Measurements from ENCODE around the gene C2CD2L.
A peak's percentile ranks its signal among the peaks of the same experiment; 100 is the strongest.
"Not testable (repeated sequence)": the region's sequence is repeated elsewhere in the genome, so short reads cannot be mapped to it uniquely, and the experiment has no call there.

Gene C2CD2L

DNA sequence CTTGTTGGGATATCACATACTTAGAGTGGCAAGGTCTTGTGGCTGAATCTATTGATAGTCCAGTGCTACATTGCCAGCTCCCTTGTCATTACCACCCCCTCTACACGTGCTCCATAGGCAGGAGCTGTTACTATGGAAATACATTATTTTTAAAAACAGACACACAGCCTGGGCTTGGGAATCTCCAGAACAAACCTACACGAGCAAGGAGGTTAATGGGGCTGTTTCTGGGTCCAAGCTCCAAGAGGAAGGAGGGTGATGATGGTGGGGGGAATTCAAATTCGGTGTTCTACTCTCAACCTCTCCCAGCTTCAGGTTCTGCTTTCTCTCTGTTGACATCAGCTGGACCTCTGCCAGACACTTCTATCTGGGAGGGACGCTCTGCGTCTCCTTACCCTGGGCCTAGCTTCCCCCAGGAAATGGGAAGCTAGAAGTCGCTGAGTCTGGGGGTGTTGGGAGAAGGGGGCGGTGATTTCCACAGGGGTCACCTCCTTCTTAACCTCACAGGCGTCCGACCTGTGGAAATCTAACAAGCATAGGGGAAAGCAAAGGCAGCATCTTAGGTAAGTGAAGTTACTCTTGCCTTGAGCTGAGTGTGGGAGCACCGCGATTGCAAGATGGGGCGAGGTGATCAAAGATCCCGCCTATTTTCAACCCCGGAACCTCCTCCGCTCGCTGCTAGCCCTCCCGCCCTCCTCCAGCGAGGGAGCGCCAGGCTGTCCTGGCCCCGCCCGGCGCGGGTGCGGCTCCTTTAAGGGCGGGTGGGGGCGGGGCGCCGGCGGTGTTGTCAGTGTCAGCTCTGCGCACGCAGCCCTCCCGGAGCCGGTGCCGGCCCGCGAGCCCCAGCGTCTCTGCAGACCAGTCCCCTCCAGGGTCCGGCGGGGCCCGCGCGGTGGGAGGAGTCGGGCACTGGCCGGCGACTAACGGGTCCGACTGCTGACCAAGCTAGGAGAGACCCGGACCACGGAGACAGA lies at the start of gene C2CD2L:
C2CD2L (plus strand) TSS at position 781 of the 974 bp plus-strand sequence. CDS start 398 bp downstream, outside the sequence.
- peak within 1 kb of the TSS; percentile 92 for H3K4me3 ChIP-seq
- peak within 1 kb of the TSS; percentile 75 for H3K9ac ChIP-seq (ENCODE audit: insufficient read length)
- peak within 1 kb of the TSS; percentile 81 for H3K27ac ChIP-seq
- H3K9me3 ChIP-seq (ENCODE audit: low read depth, low read length): no peaks in the 10 kb centered on the region
- TF ChIP-seq EZH2 (IDR thresholded peaks at IDR 0.05) (no peak), POLR2AphosphoS5 (IDR thresholded peaks at IDR 0.05; ENCODE audit: borderline replicate concordance, low read depth, low read length) (peak; percentile 75), FOXP2 (optimal IDR thresholded peaks at IDR 0.05; ENCODE audit: control extremely low read depth, extremely low read length, insufficient read depth) (no peak)
- H3K36me3 ChIP-seq (ENCODE audit: insufficient read depth, low read length): peaks cover 10% of the 10 kb centered on the region
- DNase-seq (ENCODE audit: low read depth, low spot score): no peak

DNA sequence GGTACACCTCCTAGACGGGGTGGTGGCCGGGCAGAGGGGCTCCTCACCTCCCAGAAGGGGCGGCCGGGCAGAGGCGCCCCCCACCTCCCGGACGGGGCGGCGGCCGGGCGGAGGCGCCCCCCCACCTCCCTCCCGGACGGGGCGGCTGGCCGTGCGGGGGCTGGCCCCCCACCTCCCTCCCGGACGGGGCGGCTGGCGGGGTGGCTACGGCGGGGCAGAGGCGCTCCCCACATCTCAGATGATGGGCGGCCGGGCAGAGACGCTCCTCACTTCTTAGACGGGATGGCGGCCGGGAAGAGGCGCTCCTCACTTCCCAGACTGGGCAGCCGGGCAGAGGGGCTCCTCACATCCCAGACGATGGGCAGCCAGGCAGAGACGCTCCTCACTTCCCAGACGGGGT lies 48.0 kb upstream of the C2CD2L start:
- H3K4me3 ChIP-seq; DNase-seq (ENCODE audit: low read depth, low spot score); H3K27ac ChIP-seq; H3K9ac ChIP-seq (ENCODE audit: insufficient read length); H3K9me3 ChIP-seq (ENCODE audit: low read depth, low read length): not testable (repeated sequence)
- peaks cover 12% of the 10 kb centered on the region for H3K36me3 ChIP-seq (ENCODE audit: insufficient read depth, low read length)

DNA sequence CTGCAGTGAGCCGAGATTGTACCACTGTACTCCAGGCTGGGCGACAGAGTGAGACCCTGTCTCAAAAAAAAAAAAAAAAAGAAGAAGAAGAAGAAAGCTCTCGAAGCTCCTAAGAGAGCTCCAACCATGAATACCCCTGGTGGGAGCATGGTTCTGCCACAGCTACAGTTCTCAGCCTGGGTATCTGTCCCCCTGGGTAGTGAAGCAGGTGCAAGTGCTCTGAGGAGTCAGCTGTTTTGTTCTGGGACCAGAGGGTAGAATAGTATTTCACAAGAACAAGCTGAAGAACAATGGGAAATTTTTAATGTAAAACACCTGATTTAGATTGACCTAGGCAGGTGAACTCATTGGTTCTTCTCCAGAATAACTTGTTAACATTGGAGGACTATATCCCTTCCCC lies 45.9 kb upstream of the C2CD2L start:
- H3K36me3 ChIP-seq (ENCODE audit: insufficient read depth, low read length): no peaks in the 10 kb centered on the region
- no peak overlapping the region for H3K4me3 ChIP-seq
- no peak overlapping the region for H3K9ac ChIP-seq (ENCODE audit: insufficient read length)
- no peaks in the 10 kb centered on the region for H3K9me3 ChIP-seq (ENCODE audit: low read depth, low read length)
- no peak for TF ChIP-seq FOXP2 (optimal IDR thresholded peaks at IDR 0.05; ENCODE audit: control extremely low read depth, extremely low read length, insufficient read depth)
- no peak for TF ChIP-seq EZH2 (IDR thresholded peaks at IDR 0.05)
- no peak for TF ChIP-seq POLR2AphosphoS5 (IDR thresholded peaks at IDR 0.05; ENCODE audit: borderline replicate concordance, low read depth, low read length)
- DNase-seq (ENCODE audit: low read depth, low spot score): no peak
- H3K27ac ChIP-seq: no peak overlapping the region

DNA sequence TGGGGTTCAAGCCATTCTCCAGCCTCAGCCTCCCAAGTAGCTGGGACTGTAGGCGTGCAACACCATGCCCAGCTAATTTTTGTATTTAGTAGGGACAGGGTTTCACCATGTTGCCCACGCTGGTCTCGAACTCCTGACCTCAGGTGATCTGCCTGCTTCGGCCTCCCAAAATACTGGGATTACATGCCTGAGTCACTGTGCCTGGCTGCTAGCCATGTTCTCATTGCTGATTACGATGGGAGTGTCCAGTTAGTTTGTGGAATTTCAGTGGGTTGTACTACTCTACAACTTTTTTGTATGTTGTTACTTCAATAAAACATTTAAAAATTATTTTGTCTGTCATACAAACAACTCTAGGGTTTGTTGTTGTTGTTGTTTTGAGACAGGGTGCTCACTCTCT lies 44.4 kb upstream of the C2CD2L start:
- TF ChIP-seq POLR2AphosphoS5 (IDR thresholded peaks at IDR 0.05; ENCODE audit: borderline replicate concordance, low read depth, low read length) (no peak), EZH2 (IDR thresholded peaks at IDR 0.05) (no peak), FOXP2 (optimal IDR thresholded peaks at IDR 0.05; ENCODE audit: control extremely low read depth, extremely low read length, insufficient read depth) (no peak)
- Histone ChIP-seq H3K27ac (no peak overlapping the region), H3K9me3 (ENCODE audit: low read depth, low read length) (no peaks in the 10 kb centered on the region), H3K4me3 (no peak overlapping the region), H3K36me3 (ENCODE audit: insufficient read depth, low read length) (no peaks in the 10 kb centered on the region), H3K9ac (ENCODE audit: insufficient read length) (no peak overlapping the region)
- DNase-seq (ENCODE audit: low read depth, low spot score): no peak

DNA sequence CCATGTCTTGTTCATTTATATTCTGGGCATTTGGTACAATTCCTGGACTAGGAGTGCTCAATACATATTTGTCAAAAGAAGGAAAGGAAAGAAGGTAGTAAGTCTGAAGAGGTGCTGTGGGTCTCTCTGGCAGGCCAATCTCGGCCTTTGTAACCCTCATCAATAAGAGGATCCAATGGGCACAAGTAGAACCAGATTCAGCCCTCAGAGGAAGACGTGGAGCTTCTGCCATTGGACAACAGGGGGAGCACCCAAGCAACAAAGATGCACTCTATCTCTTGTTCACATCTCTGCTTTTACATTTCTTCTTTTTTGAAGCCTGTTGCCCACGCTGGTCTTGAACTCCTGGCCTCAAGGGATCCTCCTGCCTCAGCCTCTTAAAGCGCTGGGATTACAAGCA lies 41.8 kb upstream of the C2CD2L start:
- Histone ChIP-seq H3K9me3 (ENCODE audit: low read depth, low read length) (no peaks in the 10 kb centered on the region), H3K27ac (no peak overlapping the region), H3K4me3 (no peak overlapping the region), H3K9ac (ENCODE audit: insufficient read length) (no peak overlapping the region), H3K36me3 (ENCODE audit: insufficient read depth, low read length) (peaks cover 9% of the 10 kb centered on the region; the same call in 1 of the 2 replicates)
- no peak for TF ChIP-seq POLR2AphosphoS5 (IDR thresholded peaks at IDR 0.05; ENCODE audit: borderline replicate concordance, low read depth, low read length)
- TF ChIP-seq FOXP2 (optimal IDR thresholded peaks at IDR 0.05; ENCODE audit: control extremely low read depth, extremely low read length, insufficient read depth): no peak
- no peak for TF ChIP-seq EZH2 (IDR thresholded peaks at IDR 0.05)
- DNase-seq (ENCODE audit: low read depth, low spot score): peak; percentile 20

DNA sequence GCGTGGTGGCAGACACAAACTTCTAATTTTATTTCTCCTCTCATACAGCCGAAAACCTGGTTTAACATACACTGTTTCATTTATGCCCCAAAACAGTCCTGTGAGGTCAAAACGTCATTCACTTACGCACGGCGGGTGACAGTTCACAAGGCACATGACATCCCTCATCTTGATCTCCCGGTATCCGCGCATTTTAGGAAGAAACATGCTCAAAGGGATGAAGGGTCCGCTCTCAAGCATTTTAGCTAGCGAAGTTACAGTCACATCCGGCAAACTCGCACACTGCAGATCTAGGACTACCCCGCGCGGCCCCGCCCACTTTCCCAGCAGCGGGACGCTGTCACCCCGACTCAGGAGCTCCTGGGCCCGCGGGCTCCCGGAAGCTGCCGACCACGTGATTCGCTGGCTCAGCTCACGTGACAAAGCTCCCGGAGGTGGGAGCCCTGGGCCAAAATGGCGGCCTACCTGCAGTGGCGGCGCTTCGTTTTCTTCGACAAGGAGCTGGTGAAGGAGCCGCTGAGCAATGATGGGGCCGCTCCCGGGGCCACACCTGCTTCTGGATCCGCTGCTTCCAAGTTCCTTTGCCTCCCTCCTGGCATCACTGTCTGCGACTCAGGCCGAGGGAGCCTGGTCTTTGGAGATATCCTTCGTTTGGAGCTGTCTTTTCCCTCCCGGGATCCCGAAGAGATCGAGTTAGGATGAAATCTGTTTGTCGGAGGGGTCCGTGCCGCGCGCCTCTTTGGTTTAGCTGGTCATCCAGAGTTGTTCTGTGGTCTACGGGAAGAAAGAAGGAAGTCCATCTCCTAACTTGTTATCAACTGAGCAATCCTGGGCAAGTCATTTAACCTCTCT lies 39.5 kb upstream of the C2CD2L start, which contains the start of gene VPS11:
VPS11 (plus strand) TSS at position 448 of the 852 bp plus-strand sequence; CDS start at position 454, 6 bp downstream.
- peak within 1 kb of the TSS; percentile 59; the same call in 1 of the 2 replicates for H3K27ac ChIP-seq
- TF ChIP-seq EZH2 (IDR thresholded peaks at IDR 0.05): no peak
- peak; percentile 77 for TF ChIP-seq POLR2AphosphoS5 (IDR thresholded peaks at IDR 0.05; ENCODE audit: borderline replicate concordance, low read depth, low read length)
- TF ChIP-seq FOXP2 (optimal IDR thresholded peaks at IDR 0.05; ENCODE audit: control extremely low read depth, extremely low read length, insufficient read depth): peak; percentile 32
- peaks cover 17% of the 10 kb centered on the region; the same call in 1 of the 2 replicates for H3K36me3 ChIP-seq (ENCODE audit: insufficient read depth, low read length)

DNA sequence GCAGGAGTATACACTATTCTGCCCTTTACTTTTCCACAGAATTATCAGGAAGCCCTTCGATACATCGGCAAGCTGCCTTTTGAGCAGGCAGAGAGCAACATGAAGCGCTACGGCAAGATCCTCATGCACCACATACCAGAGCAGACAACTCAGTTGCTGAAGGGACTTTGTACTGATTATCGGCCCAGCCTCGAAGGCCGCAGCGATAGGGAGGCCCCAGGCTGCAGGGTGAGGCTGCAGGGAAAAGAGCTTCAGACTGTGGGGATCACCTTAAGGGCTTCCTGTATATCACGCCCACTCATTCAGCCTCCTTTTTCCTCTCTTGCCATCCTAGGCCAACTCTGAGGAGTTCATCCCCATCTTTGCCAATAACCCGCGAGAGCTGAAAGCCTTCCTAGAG lies 29.3 kb upstream of the C2CD2L start:
- DNase-seq (ENCODE audit: low read depth, low spot score): no peak
- no peak overlapping the region for H3K4me3 ChIP-seq
- no peaks in the 10 kb centered on the region for H3K9me3 ChIP-seq (ENCODE audit: low read depth, low read length)
- peaks cover 58% of the 10 kb centered on the region for H3K36me3 ChIP-seq (ENCODE audit: insufficient read depth, low read length)
- no peak overlapping the region for H3K9ac ChIP-seq (ENCODE audit: insufficient read length)
- no peak overlapping the region for H3K27ac ChIP-seq
- TF ChIP-seq FOXP2 (optimal IDR thresholded peaks at IDR 0.05; ENCODE audit: control extremely low read depth, extremely low read length, insufficient read depth) (no peak), POLR2AphosphoS5 (IDR thresholded peaks at IDR 0.05; ENCODE audit: borderline replicate concordance, low read depth, low read length) (no peak), EZH2 (IDR thresholded peaks at IDR 0.05) (no peak)

More for the DNA sequence above, 39.5 kb upstream of the C2CD2L start, which contains the start of gene VPS11:
- H3K9me3 ChIP-seq (ENCODE audit: low read depth, low read length): no peaks in the 10 kb centered on the region
- peak; percentile 50 for DNase-seq (ENCODE audit: low read depth, low spot score)
- H3K4me3 ChIP-seq: peak within 1 kb of the TSS; percentile 96
- H3K9ac ChIP-seq (ENCODE audit: insufficient read length): peak within 1 kb of the TSS; percentile 95
